Endothelial cell of umbilical vein (primary cell): ENCODE measurements around the gene MMP24. TPM values are rescaled to one million over a fixed set of nuclear protein-coding genes. Genes with fewer than 3 reads are reported as not detected.

ENCODE experiments used
- BruUV-seq: library from RNA; stranded (reverse); fragments of 400-500 nt; replicated peaks from 2 replicates; lab custom pipeline; 2021; lab: Mats Ljungman, UMichigan
- CTCF ChIA-PET: fragments of 300-600, 350-600 bp; sonication (Branson Sonifier 250); formaldehyde crosslinking; loops from one replicate; lab custom pipeline; 2021; ENCODE audit warnings: antibody characterized with exemption, inconsistent platforms; lab: Charles Lee
- POLR2A ChIA-PET: fragments of 300-600, 350-600 bp; sonication (Branson Sonifier 250); formaldehyde crosslinking; loops from one replicate; lab custom pipeline; 2021; ENCODE audit warnings: antibody characterized with exemption, inconsistent platforms; lab: Charles Lee
- DNase-seq: peaks from one replicate; pipeline ENCODE4 v3.0.0-alpha.2; 2011; ENCODE audit warnings: low read depth, low spot score
- FAIRE-seq: peaks from 2 replicates; lab custom pipeline; 2011; peaks lifted over from hg19 to GRCh38; lab: Jason Lieb, UNC
- H2AFZ ChIP-seq: 2 replicates; pipeline ENCODE4 v1.6.0; 2012; ENCODE audit warnings: low read depth, low read length, control low read depth, inconsistent platforms
- H3K27ac ChIP-seq: 2 replicates; pipeline ENCODE4 v1.5.1; 2011; ENCODE audit warnings: low read depth, mild to moderate bottlenecking, control low read depth, low read length, moderate library complexity; ENCODE audit not compliant: insufficient read depth
- H3K27me3 ChIP-seq, 2 experiments: 2 replicates each; pipeline versions ENCODE4 v1.6.0 to v1.6.1; 2011; ENCODE audit warnings: low read length in 2 of 2, mixed read lengths in 1 of 2; ENCODE audit not compliant: control insufficient read depth in 2 of 2, insufficient read depth in 2 of 2
- H3K36me3 ChIP-seq, 2 experiments: 2 replicates in 1 of 2; 3 replicates in 1 of 2; pipeline ENCODE4 v1.5.1; 2011; ENCODE audit warnings: low read length in 2 of 2, mild to moderate bottlenecking in 1 of 2, moderate library complexity in 1 of 2; ENCODE audit not compliant: control insufficient read depth in 2 of 2, insufficient read depth in 2 of 2; ENCODE audit errors: extremely low read depth in 1 of 2
- H3K4me1 ChIP-seq: 3 replicates; pipeline ENCODE4 v1.5.1; 2011; ENCODE audit warnings: mild to moderate bottlenecking, low read length; ENCODE audit not compliant: control insufficient read depth, insufficient read depth; ENCODE audit errors: extremely low read depth
- H3K4me2 ChIP-seq: 2 replicates; pipeline ENCODE4 v1.6.1; 2011; ENCODE audit warnings: low read length, control low read depth, mixed read lengths; ENCODE audit not compliant: insufficient read depth
- H3K4me3 ChIP-seq, 3 experiments: fragments of 200-600 bp in 1 of 3; sonication (generic), shearing (Covaris generic) in 1 of 3; replicated peaks in 1 of 3; 2 replicates each; pipeline ENCODE4 v1.5.1; 2011 to 2016; ENCODE audit warnings: control low read depth in 3 of 3, low read length in 3 of 3, mild to moderate bottlenecking in 2 of 3, inconsistent platforms in 1 of 3, low read depth in 1 of 3, moderate library complexity in 1 of 3; ENCODE audit not compliant: insufficient read depth in 1 of 3
- H3K79me2 ChIP-seq: 2 replicates; pipeline ENCODE4 v1.6.0; 2012; ENCODE audit warnings: low read length, inconsistent platforms; ENCODE audit not compliant: control insufficient read depth, insufficient read depth
- H3K9ac ChIP-seq: replicated peaks from 2 replicates; pipeline ENCODE3; 2011; ENCODE audit warnings: low read length, control low read depth; ENCODE audit not compliant: insufficient read depth; ENCODE audit errors: extremely low read depth
- H3K9me1 ChIP-seq: replicated peaks from 3 replicates; pipeline ENCODE4 v1.6.0; 2011; ENCODE audit warnings: mild to moderate bottlenecking, low read length; ENCODE audit not compliant: control insufficient read depth, insufficient read depth; ENCODE audit errors: extremely low read depth
- H3K9me3 ChIP-seq: replicated peaks from 2 replicates; pipeline ENCODE4 v1.5.1; 2012; ENCODE audit warnings: low read length, inconsistent platforms; ENCODE audit not compliant: control insufficient read depth, insufficient read depth
- H4K20me1 ChIP-seq: replicated peaks from 2 replicates; pipeline ENCODE3; 2011; ENCODE audit warnings: mild to moderate bottlenecking, low read length; ENCODE audit not compliant: control insufficient read depth, insufficient read depth; ENCODE audit errors: extremely low read depth
- FOS ChIP-seq: IDR thresholded peaks from 2 replicates; pipeline ENCODE4 v1.6.1; 2011; ENCODE audit warnings: mild to moderate bottlenecking, low read length, moderate library complexity, borderline replicate concordance; ENCODE audit not compliant: insufficient read depth
- GATA2 ChIP-seq: IDR thresholded peaks from 2 replicates; pipeline ENCODE4 v1.7.0; 2011; ENCODE audit warnings: low read depth, mild to moderate bottlenecking, moderate library complexity, mixed read lengths, low read length; ENCODE audit not compliant: insufficient read length, insufficient read depth
- JUN ChIP-seq: IDR thresholded peaks from 2 replicates; pipeline ENCODE4 v1.6.1; 2011; ENCODE audit warnings: borderline replicate concordance, low read depth; ENCODE audit not compliant: insufficient read length, insufficient read depth
- MYC ChIP-seq: IDR thresholded peaks from one replicate; pipeline ENCODE4 v1.6.1; 2011; ENCODE audit warnings: mild to moderate bottlenecking, low read depth, low read length
- POLR2A ChIP-seq: IDR thresholded peaks from 2 replicates; pipeline ENCODE4 v1.6.1; 2012; ENCODE audit warnings: low read depth, mild to moderate bottlenecking, control low read depth, low read length
- POLR2AphosphoS5 ChIP-seq: IDR thresholded peaks from 2 replicates; pipeline ENCODE4 v1.6.1; 2012; ENCODE audit warnings: low read depth, mild to moderate bottlenecking, control low read depth, low read length, moderate library complexity; ENCODE audit not compliant: insufficient read depth
- dilution Hi-C: fragments of 300-500 bp; cut with MboI; formaldehyde crosslinking; loops from one replicate; pipeline ENCODE4 v1.15.0; 2019; ENCODE audit warnings: low sequenced_read_pairs; ENCODE audit not compliant: extremely low pct_ligation_motif_present
- intact Hi-C: fragments of 100-400 bp; cut with micrococcal nuclease; formaldehyde crosslinking; loops from one replicate; pipeline ENCODE4 v1.10.0; 2022
- polyA plus RNA-seq, 4 experiments: library from polyadenylated mRNA; depleted of rRNA in 3 of 4; stranded (reverse) in 3 of 4; unstranded in 1 of 4; fragments of >200 nt; gene quantifications; 2 replicates each; pipeline versions ENCODE4 v1.2.1 to v1.2.3, GENCODE V29; 2011 to 2012; ENCODE audit warnings: missing spikeins in 1 of 4
- total RNA-seq: library from RNA; stranded (reverse); gene quantifications from 2 replicates; pipeline ENCODE4 v1.2.3, GENCODE V29; 2021
- TF ChIP-seq, protein P1 (sequence below): IDR thresholded peaks from 2 replicates; pipeline ENCODE4 v1.6.1; 2011; ENCODE audit not compliant: insufficient read depth, insufficient read length
- TF ChIP-seq, protein P2 (sequence below), 2 donors: IDR thresholded peaks; 1 replicate in 1 of 2; 2 replicates in 1 of 2; pipeline ENCODE4 v1.5.1; 2011; ENCODE audit warnings: low read length in 2 of 2, mild to moderate bottlenecking in 2 of 2, moderate library complexity in 2 of 2, control low read depth in 1 of 2, inconsistent platforms in 1 of 2, low read depth in 1 of 2; ENCODE audit not compliant: insufficient read depth in 1 of 2; ENCODE audit errors: extremely low read depth in 1 of 2

Gene MMP24
- total and polyA plus RNA-seq, 2 donors (not counting 3 experiments of a cell fraction or from before 2014, with no cell fraction given): 0.27 to 0.54 TPM

DNA sequence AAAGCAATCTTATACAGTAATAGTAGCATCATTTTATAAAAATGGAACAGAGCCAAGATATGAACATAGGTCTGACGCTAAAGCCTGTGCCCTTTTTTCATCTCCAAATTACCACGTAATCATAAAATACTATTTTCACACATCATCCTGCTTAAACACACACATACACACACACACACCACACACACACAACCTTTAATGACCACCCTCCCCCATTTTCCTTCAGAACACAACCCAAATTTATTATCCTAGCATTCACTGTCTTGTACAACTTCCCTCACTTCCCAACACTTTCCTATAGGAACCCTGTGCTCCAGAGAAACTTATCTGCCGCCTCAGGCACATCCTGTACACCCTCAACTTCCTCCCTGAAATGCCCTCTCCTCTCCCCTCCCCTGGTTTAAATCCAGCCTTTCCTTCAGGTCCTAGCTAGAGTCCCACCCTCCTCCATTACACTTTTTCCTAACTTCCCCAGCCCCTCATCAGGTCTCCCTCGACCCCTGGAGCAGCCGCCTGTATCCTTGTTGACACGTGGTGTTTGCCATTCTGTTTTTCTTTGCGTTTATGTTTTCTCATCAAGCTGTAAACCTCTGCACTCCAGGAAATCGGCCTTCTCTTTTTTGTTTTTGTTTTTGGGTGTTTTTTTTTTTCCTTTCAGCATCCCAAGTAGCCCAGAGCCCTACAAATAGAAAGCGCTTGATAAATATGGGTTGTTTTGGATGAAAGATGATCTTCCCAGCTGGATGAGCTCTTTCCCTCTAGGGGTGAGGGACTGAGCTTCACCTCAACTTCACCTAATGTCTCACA lies 968 bp upstream of the MMP24 start:
- Histone ChIP-seq H3K27me3 (peaks cover 8 to 11% of the 10 kb centered on the region in 2 experiments), H3K4me2 (peak overlapping the region; percentile 75), H3K79me2 (no peaks in the 10 kb centered on the region), H3K9ac (no peak overlapping the region), H3K9me3 (no peaks in the 10 kb centered on the region), H3K4me1 (peaks cover 19% of the 10 kb centered on the region), H3K27ac (no peak overlapping the region), H3K9me1 (no peaks in the 10 kb centered on the region), H4K20me1 (no peaks in the 10 kb centered on the region), H3K4me3 (peak overlapping the region in 1 of 3 experiments; percentile 13), H2AFZ (peak overlapping the region; percentile 27), H3K36me3 (no peaks in the 10 kb centered on the region)
- peak; percentile 82 for FAIRE-seq
- TF ChIP-seq, protein P1, sequence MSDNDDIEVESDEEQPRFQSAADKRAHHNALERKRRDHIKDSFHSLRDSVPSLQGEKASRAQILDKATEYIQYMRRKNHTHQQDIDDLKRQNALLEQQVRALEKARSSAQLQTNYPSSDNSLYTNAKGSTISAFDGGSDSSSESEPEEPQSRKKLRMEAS: no peak
- TF ChIP-seq POLR2A (peak; percentile 75), FOS (no peak), GATA2 (peak; percentile 90), JUN (no peak), MYC (no peak), POLR2AphosphoS5 (peak; percentile 69)
- TF ChIP-seq, protein P2, sequence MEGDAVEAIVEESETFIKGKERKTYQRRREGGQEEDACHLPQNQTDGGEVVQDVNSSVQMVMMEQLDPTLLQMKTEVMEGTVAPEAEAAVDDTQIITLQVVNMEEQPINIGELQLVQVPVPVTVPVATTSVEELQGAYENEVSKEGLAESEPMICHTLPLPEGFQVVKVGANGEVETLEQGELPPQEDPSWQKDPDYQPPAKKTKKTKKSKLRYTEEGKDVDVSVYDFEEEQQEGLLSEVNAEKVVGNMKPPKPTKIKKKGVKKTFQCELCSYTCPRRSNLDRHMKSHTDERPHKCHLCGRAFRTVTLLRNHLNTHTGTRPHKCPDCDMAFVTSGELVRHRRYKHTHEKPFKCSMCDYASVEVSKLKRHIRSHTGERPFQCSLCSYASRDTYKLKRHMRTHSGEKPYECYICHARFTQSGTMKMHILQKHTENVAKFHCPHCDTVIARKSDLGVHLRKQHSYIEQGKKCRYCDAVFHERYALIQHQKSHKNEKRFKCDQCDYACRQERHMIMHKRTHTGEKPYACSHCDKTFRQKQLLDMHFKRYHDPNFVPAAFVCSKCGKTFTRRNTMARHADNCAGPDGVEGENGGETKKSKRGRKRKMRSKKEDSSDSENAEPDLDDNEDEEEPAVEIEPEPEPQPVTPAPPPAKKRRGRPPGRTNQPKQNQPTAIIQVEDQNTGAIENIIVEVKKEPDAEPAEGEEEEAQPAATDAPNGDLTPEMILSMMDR (IDR thresholded peaks at IDR 0.05; ENCODE audit: extremely low read depth in 1 of 2, insufficient read depth in 1 of 2, low read depth in 1 of 2, low read length in 2 of 2): no peak
- no TSS peak for BruUV-seq
- POLR2A ChIA-PET: interaction anchor here (0.7 kb wide), 1 partner anchor 48 kb away, joined by 3 read pairs; no protein-coding TSS in a partner anchor
- CTCF ChIA-PET: interaction anchor here (0.5 to 3.3 kb wide), 6 partner anchors 18 to 214 kb away, joined by 3 to 12 read pairs (median 5); partner anchors contain the start of gene EDEM2
- dilution Hi-C loops (no loop called here), intact Hi-C loops (loop anchor here (2.0 kb wide), 1 partner anchor 43 kb away; no protein-coding TSS in a partner anchor)
- peak; percentile 92 for DNase-seq
